B cell (primary cell): ENCODE data around the gene CLCNKA. TPM values are rescaled to one million over a fixed set of nuclear protein-coding genes. Genes with fewer than 3 reads are reported as not detected.

ENCODE experiments used
- ATAC-seq: fragments of 200-7000 bp; cut with Tn5 transposase; one replicate; pipeline ENCODE4 v1.10.0; 2021; ENCODE audit warnings: low read depth, mild to moderate bottlenecking, moderate number of reproducible peaks, moderate library complexity
- CTCF ChIA-PET: fragments of 350-600 bp; sonication (Branson Sonifier 250); formaldehyde crosslinking; loops from one replicate; lab custom pipeline; 2021; ENCODE audit warnings: antibody characterized with exemption, inconsistent platforms; lab: Charles Lee
- POLR2A ChIA-PET: fragments of 350-600 bp; sonication (Branson Sonifier 250); formaldehyde crosslinking; loops from one replicate; lab custom pipeline; 2021; ENCODE audit warnings: antibody characterized with exemption; lab: Charles Lee
- DNase-seq: peaks from one replicate; pipeline ENCODE4 v3.0.0; 2013
- H2AFZ ChIP-seq: 2 replicates; pipeline ENCODE4 v1.6.1; 2012; ENCODE audit warnings: mild to moderate bottlenecking, low read depth, low read length; ENCODE audit not compliant: insufficient read depth, poor library complexity, severe bottlenecking
- H3K27ac ChIP-seq, 2 donors: 1 replicate in 1 of 2; 2 replicates in 1 of 2; pipeline ENCODE4 v1.5.1; 2012 to 2013; ENCODE audit warnings: low read length in 2 of 2, mild to moderate bottlenecking in 2 of 2, moderate library complexity in 1 of 2
- H3K27me3 ChIP-seq, 4 experiments: fragments of 200-600 bp in 1 of 4; sonication (generic) in 1 of 4; replicated peaks in 1 of 4; 1 replicate in 2 of 4; 2 replicates in 2 of 4; pipeline versions ENCODE4 v1.6.1 to v1.7.0; 2013 to 2016; ENCODE audit warnings: low read length in 3 of 4, mild to moderate bottlenecking in 2 of 4, mixed read lengths in 1 of 4, moderate library complexity in 1 of 4; ENCODE audit not compliant: insufficient read depth in 4 of 4, control insufficient read depth in 3 of 4; ENCODE audit errors: control extremely low read depth in 1 of 4
- H3K36me3 ChIP-seq, 2 experiments: replicated peaks in 1 of 2; 1 replicate in 1 of 2; 2 replicates in 1 of 2; pipeline versions ENCODE4 v1.6.1 to v1.7.1; 2013; ENCODE audit warnings: low read length in 1 of 2; ENCODE audit not compliant: insufficient read depth in 2 of 2, control insufficient read depth in 1 of 2; ENCODE audit errors: control extremely low read depth in 1 of 2, extremely low read depth in 1 of 2
- H3K4me1 ChIP-seq, 2 donors: fragments of 200-600 bp in 1 of 2; sonication (generic) in 1 of 2; 1 replicate in 1 of 2; 2 replicates in 1 of 2; pipeline versions ENCODE4 v1.5.1 to v1.6.1; 2013 to 2017; ENCODE audit warnings: low read length in 2 of 2; ENCODE audit not compliant: control insufficient read depth in 2 of 2, insufficient read depth in 2 of 2
- H3K4me2 ChIP-seq: replicated peaks from 2 replicates; pipeline ENCODE3; 2012; ENCODE audit warnings: mild to moderate bottlenecking, low read depth, low read length; ENCODE audit not compliant: poor library complexity, severe bottlenecking
- H3K4me3 ChIP-seq, 5 experiments: fragments of 200-600 bp in 1 of 5; sonication (generic) in 1 of 5; 1 replicate in 3 of 5; 2 replicates in 2 of 5; pipeline versions ENCODE4 v1.5.1 to v1.7.0; 2011 to 2016; ENCODE audit warnings: low read length in 4 of 5, mild to moderate bottlenecking in 4 of 5, low read depth in 2 of 5, control low read depth in 1 of 5, moderate library complexity in 1 of 5; ENCODE audit not compliant: insufficient read depth in 1 of 5; ENCODE audit errors: control extremely low read depth in 1 of 5, extremely low read depth in 1 of 5
- H3K79me2 ChIP-seq: fragments of 200-600 bp; sonication (generic); one replicate; pipeline ENCODE4 v1.6.0; 2016; ENCODE audit warnings: low read length; ENCODE audit not compliant: control insufficient read depth, insufficient read depth
- H3K9ac ChIP-seq: fragments of 200-600 bp; sonication (generic); 2 replicates; pipeline ENCODE4 v1.6.1; 2017; ENCODE audit warnings: mild to moderate bottlenecking, low read length, moderate library complexity
- H3K9me3 ChIP-seq, 3 donors: one replicate each; pipeline versions ENCODE4 v1.6.1 to v1.7.1; 2013; ENCODE audit warnings: low read length in 2 of 3; ENCODE audit not compliant: control insufficient read depth in 2 of 3, insufficient read depth in 1 of 3; ENCODE audit errors: control extremely low read depth in 1 of 3
- H4K20me1 ChIP-seq: 2 replicates; pipeline ENCODE4 v1.6.0; 2012; ENCODE audit warnings: mild to moderate bottlenecking, low read length; ENCODE audit not compliant: insufficient read depth, control insufficient read depth, poor library complexity, severe bottlenecking
- H3K27ac Mint-ChIP-seq: one replicate; pipeline ENCODE4 v1.8.0; 2021; ENCODE audit warnings: mixed read lengths
- H3K27me3 Mint-ChIP-seq: one replicate; pipeline ENCODE4 v1.8.0; 2021; ENCODE audit warnings: mixed read lengths
- H3K4me1 Mint-ChIP-seq: one replicate; pipeline ENCODE4 v1.8.0; 2021; ENCODE audit warnings: mixed read lengths
- H3K4me3 Mint-ChIP-seq: one replicate; pipeline ENCODE4 v1.8.0; 2021; ENCODE audit warnings: mixed read lengths
- H3K9me3 Mint-ChIP-seq: one replicate; pipeline ENCODE4 v1.8.0; 2022; ENCODE audit warnings: mixed read lengths; ENCODE audit not compliant: insufficient read depth
- CTCF ChIP-seq: fragments of 200-600 bp; IDR thresholded peaks from one replicate; pipeline ENCODE4 v1.8.0; 2022; ENCODE audit warnings: antibody characterized with exemption, mild to moderate bottlenecking
- EZH2 ChIP-seq: IDR thresholded peaks from 2 replicates; pipeline ENCODE4 v1.6.1; 2012; ENCODE audit warnings: borderline replicate concordance, low read depth, mild to moderate bottlenecking, moderate library complexity, low read length; ENCODE audit not compliant: insufficient read depth, poor library complexity, severe bottlenecking
- WGBS: methylation state at CpG from one replicate; pipeline ENCODE4 v1.1.5; 2013; ENCODE audit warnings: missing lambda C conversion rate; ENCODE audit not compliant: insufficient coverage; 5-methylcytosine and 5-hydroxymethylcytosine counted together
- intact Hi-C: fragments of 100-400 bp; cut with micrococcal nuclease; formaldehyde crosslinking; loops from one replicate; pipeline ENCODE4 v1.10.0; 2022
- polyA plus RNA-seq: library from polyadenylated mRNA; depleted of rRNA; stranded (reverse); fragments of >200 nt; gene quantifications from 2 replicates; pipeline ENCODE4 v1.2.3, GENCODE V29; 2012
- total RNA-seq, 2 donors: library from RNA; stranded (reverse); fragments of 120-200 nt in 1 of 2; gene quantifications; 1 replicate in 1 of 2; 2 replicates in 1 of 2; pipeline versions ENCODE4 v1.2.3 to v1.2.4, GENCODE V29; 2013 to 2022

CLCNKA gene
- total and polyA plus RNA-seq, 2 donors (not counting 1 experiment from before 2014, with no cell fraction given) = 0.03 TPM; not detected in 1

- Histone ChIP-seq H2AFZ (no peak overlapping the region), H3K36me3 (no peaks in the 10 kb centered on the region), H3K4me1 (peaks cover 5 to 7% of the 10 kb centered on the region in 2 donors), H3K27me3 (peaks cover 0 to 24% (median 9%) of the 10 kb centered on the region in 4 experiments), H4K20me1 (no peaks in the 10 kb centered on the region), H3K4me2 (no peak overlapping the region), H3K9ac (no peak overlapping the region), H3K79me2 (no peaks in the 10 kb centered on the region), H3K9me3 (no peaks in the 10 kb centered on the region), H3K4me3 (no peak overlapping the region), H3K27ac (no peak overlapping the region)
- DNase-seq (no peak), ATAC-seq (no peak)
- TF ChIP-seq CTCF (no peak), EZH2 (no peak)
- intact Hi-C loops = no loop called here
- no peak overlapping the region for H3K27ac Mint-ChIP-seq
- H3K27me3 Mint-ChIP-seq = peaks cover 34% of the 10 kb centered on the region
- no peaks in the 10 kb centered on the region for H3K9me3 Mint-ChIP-seq
- CTCF ChIA-PET = interaction anchor here (2.4 kb wide), 1 partner anchor 10 kb away, joined by 16 read pairs; no protein-coding TSS in a partner anchor
- peaks cover 2% of the 10 kb centered on the region for H3K4me1 Mint-ChIP-seq
- POLR2A ChIA-PET = no interaction called here
- WGBS = 74% methylated on average over 11 of the region's 11 CpGs
- H3K4me3 Mint-ChIP-seq = no peak overlapping the region
Observed at GRCh38 chr1:16068356-16069270, 46.8 kb downstream of the CLCNKA start.
